ENCODE results near the gene SPTAN1.
"Not testable (repeated sequence)": the region's sequence is repeated elsewhere in the genome, so short reads cannot be mapped to it uniquely, and the experiment has no call there.

DNA sequence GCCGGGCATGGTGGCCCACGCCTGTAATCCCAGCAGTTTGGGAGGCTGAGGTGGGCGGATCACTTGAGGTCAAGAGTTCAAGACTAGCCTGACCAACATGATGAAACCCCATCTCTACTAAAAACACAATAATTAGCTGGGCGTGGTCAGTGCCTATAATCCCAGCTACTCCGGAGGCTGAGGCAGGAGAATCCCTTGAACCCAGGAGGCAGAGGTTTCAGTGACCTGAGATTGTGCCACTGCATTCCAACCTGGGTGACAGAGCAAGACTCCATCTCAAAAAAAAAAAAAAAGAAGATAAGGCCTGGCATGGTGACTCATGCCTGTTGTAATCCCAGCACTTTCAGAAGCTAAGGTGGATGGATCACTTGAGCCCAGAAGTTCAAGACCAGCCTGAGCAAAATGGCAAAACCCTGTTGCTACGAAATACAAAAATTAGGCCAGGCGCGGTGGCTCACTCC is 114.1 kb downstream of the SPTAN1 start:
- not testable (repeated sequence) for TF ChIP-seq POLR2AphosphoS5, POLR2A (IDR thresholded peaks at IDR 0.05)

All from gastroesophageal sphincter (tissue), 2 donors.